HG02840 (cell line): ENCODE data around the gene MYL6B.

Experiments
- ATAC-seq: cut with Tn5 transposase; IDR thresholded peaks from one replicate; pipeline ENCODE4 v1.9.1; 2021; ENCODE audit warnings: mild to moderate bottlenecking, moderate library complexity, moderate number of reproducible peaks; ENCODE audit not compliant: unreplicated experiment, low FRiP score

The MYL6B gene

GRCh38 chr12:56204275-56204674 lies 51.9 kb downstream of the MYL6B start:
- no peak for ATAC-seq

DNA sequence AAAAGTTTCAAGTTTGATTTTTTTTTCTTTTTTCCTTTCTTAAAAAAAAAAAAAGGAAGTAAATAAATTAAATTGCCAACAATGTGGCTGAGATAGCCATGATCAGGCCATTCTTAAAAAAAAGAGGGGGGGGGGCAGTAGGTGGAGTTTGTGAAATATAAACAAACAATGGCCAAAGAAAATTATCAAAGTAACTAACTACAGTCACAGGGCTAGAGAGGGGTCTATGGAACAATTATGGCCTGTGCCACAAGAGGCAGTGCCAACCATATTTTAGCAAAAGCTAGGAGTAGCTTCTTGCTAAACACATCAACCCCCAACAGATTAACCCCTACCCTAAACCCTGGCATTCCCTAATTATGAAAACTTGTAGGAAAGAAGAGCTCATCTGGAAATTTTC lies 53.1 kb downstream of the MYL6B start:
- no peak for ATAC-seq

DNA sequence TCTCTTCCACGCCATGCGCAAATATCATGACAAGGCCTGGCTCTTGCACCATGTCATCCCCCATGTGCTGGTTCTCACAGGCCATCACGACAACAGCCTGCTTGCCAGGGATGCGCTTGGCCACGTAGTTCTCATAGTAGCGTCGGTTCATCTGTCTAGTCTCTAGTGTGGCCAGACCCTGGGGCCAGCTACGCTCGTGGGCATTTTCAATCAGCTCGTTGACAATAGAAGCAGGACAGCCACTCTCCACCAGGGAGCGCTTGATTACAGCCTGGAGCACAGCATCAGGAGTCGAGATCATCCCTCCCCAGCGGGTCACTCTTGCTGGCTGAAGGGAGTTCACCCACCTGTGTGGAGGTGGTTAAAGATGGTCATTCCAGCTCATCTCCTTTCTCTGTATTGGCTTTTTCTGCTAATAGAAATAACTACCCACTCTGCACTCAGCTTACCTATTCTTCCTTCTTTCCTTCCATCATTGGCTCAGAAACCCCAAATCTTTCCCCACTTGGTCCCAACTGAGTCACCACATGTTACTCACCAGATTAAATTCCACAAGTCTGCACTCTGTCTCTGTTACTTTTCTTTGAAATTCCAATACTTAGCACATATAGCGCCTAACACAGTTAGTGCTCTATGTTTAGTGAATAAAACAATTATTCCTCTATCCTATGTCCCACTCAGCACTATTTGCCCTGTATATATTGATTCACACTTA lies 54.2 kb downstream of the MYL6B start:
- ATAC-seq: no peak
